H7 (cell line): ENCODE results near the gene CSF2. TPM values are rescaled to one million over a fixed set of nuclear protein-coding genes. Genes with fewer than 3 reads are reported as not detected.

ENCODE experiments used
- DNase-seq: peaks from one replicate; pipeline ENCODE4 v3.0.0; 2012
- H3K27me3 ChIP-seq: 2 replicates; pipeline ENCODE4 v1.6.0; 2011; ENCODE audit warnings: mild to moderate bottlenecking, low read length; ENCODE audit not compliant: control insufficient read depth, insufficient read depth
- H3K36me3 ChIP-seq: replicated peaks from 2 replicates; pipeline ENCODE4 v1.5.1; 2011; ENCODE audit warnings: low read length; ENCODE audit not compliant: control insufficient read depth, insufficient read depth
- H3K4me3 ChIP-seq: 2 replicates; pipeline ENCODE4 v1.5.1; 2011; ENCODE audit warnings: low read depth, mild to moderate bottlenecking, control low read depth, low read length, moderate library complexity; ENCODE audit not compliant: insufficient read depth
- total RNA-seq: library from RNA; depleted of rRNA; stranded (reverse); fragments of >200 nt; shearing (Covaris generic); gene quantifications from 2 replicates; pipeline ENCODE4 v1.2.3, GENCODE V29; 2014

CSF2 gene
- total RNA-seq, 1 experiment from 2014 or later, result not detected

DNA sequence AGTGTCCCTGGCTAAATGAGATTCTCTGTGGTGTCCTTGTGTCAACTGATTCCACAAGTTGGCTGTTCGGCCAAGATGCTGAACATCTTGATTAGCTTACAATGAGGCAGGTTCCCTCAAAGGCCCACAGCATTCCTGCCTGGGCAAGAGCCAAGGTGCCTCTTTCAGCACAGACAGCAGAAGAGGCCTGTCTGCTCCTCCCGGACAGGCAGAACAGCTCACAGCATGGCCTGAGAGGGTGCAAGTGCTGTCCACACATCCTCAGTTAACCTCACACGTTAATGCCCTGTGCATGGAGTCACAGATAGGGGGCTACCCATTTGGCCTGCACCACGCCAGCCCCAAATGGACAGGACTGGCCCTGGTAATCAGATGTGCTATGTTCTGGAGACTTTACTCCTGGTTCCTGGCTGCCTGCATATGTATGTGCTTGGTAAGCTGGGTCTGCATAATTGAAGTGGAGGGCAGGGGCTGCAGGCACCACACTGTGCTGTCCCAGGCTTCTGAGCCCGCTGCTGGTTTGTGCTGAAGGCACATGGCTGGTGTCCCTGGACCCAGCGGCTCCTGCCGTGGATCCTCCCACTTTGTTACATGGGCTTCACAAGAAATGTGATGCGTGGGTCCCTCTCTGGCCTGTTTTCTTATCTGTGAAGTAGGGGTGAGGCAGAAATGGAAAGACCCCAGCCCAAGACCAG is 8.9 kb downstream of the CSF2 start:
- no peak overlapping the region for H3K4me3 ChIP-seq
- no peak for DNase-seq
- H3K36me3 ChIP-seq, result no peaks in the 10 kb centered on the region
- H3K27me3 ChIP-seq, result no peaks in the 10 kb centered on the region

- DNase-seq, result no peak
- no peaks in the 10 kb centered on the region for H3K36me3 ChIP-seq
- no peak overlapping the region for H3K4me3 ChIP-seq
- H3K27me3 ChIP-seq, result no peaks in the 10 kb centered on the region
These were observed 9.6 kb downstream of the CSF2 start for GRCh38 chr5:132083071-132083678.

GRCh38 chr5:132085686-132086085 is 12.1 kb downstream of the CSF2 start:
- no peak for DNase-seq
- H3K4me3 ChIP-seq, result no peak overlapping the region
- no peaks in the 10 kb centered on the region for H3K27me3 ChIP-seq
- H3K36me3 ChIP-seq, result no peaks in the 10 kb centered on the region

GRCh38 chr5:132086277-132086794 is 12.7 kb downstream of the CSF2 start:
- Histone ChIP-seq H3K36me3 (no peaks in the 10 kb centered on the region), H3K4me3 (no peak overlapping the region), H3K27me3 (no peaks in the 10 kb centered on the region)
- no peak for DNase-seq

- no peak for DNase-seq
- H3K36me3 ChIP-seq, result no peaks in the 10 kb centered on the region
- no peak overlapping the region for H3K4me3 ChIP-seq
- no peaks in the 10 kb centered on the region for H3K27me3 ChIP-seq
These were observed 13.6 kb downstream of the CSF2 start for GRCh38 chr5:132087176-132087575.

DNA sequence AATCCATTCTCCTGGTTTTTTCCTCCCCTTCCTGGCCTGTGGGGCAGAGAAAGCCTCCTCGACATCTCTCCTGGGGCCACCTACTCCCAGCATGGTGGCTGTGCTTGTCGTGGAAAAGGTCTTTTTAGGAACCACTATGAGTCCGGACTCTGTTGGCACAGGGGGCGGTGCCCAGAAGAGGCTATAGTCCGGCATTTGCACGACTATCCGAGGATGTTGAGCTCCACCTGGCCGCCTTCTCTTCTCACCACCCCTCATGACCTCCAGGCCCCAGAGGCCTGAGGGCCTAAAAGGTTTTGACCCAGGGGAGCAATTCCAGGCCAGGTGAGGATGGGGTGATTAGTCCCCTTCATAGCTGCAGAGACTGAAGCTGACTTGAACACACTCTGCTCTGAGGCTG is 14.1 kb downstream of the CSF2 start:
- Histone ChIP-seq H3K27me3 (no peaks in the 10 kb centered on the region), H3K36me3 (no peaks in the 10 kb centered on the region), H3K4me3 (no peak overlapping the region)
- no peak for DNase-seq

DNA sequence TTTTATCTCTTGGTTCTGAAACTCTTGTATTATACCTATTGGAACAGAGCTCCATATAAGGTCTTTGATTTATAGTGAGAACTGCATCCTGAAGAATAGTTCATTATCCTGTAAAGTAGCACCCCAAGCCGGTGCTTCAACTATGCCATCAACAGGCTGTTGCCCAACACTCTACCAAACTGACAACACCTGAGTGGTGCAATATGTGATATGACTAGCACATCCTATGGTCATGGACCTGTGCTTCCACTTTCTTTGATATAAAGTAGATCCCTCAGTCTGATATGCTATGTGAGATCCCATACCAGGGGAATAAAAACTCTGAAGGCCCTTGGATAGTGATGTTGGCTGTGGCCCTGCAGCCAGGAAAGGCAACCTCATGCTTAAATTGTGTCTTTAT is 15.8 kb downstream of the CSF2 start:
- H3K4me3 ChIP-seq, result no peak overlapping the region
- DNase-seq, result no peak
- no peaks in the 10 kb centered on the region for H3K27me3 ChIP-seq

GRCh38 chr5:132090107-132090506 is 16.5 kb downstream of the CSF2 start:
- Histone ChIP-seq H3K27me3 (no peaks in the 10 kb centered on the region), H3K4me3 (no peak overlapping the region), H3K36me3 (no peaks in the 10 kb centered on the region)
- no peak for DNase-seq

More for the DNA sequence above, 15.8 kb downstream of the CSF2 start:
- no peaks in the 10 kb centered on the region for H3K36me3 ChIP-seq

- no peak overlapping the region for H3K4me3 ChIP-seq
- DNase-seq, result no peak
These were observed 19.7 kb downstream of the CSF2 start for GRCh38 chr5:132093271-132093670.

GRCh38 chr5:132094393-132095076 is 20.9 kb downstream of the CSF2 start:
- DNase-seq, result no peak
- Histone ChIP-seq H3K4me3 (no peak overlapping the region), H3K27me3 (no peaks in the 10 kb centered on the region), H3K36me3 (no peaks in the 10 kb centered on the region)

More at GRCh38 chr5:132093271-132093670, 19.7 kb downstream of the CSF2 start:
- H3K36me3 ChIP-seq, result no peaks in the 10 kb centered on the region
- H3K27me3 ChIP-seq, result no peaks in the 10 kb centered on the region

DNA sequence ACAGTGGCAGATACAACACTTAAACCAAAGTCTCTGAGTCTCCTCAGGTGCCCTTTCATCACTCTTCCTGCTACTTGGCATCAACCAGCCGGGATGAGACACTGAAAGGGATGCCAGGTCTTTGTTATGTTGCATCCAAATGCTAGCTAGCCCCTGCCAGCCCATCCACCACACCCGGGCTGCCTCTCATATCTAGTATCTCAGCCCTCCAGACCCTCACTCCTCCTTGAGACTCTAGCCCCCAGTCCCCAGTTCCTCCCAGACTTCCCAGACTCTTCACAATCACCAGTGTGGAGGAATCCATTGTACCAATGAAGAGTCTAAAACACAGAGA is 21.5 kb downstream of the CSF2 start:
- DNase-seq, result no peak

DNA sequence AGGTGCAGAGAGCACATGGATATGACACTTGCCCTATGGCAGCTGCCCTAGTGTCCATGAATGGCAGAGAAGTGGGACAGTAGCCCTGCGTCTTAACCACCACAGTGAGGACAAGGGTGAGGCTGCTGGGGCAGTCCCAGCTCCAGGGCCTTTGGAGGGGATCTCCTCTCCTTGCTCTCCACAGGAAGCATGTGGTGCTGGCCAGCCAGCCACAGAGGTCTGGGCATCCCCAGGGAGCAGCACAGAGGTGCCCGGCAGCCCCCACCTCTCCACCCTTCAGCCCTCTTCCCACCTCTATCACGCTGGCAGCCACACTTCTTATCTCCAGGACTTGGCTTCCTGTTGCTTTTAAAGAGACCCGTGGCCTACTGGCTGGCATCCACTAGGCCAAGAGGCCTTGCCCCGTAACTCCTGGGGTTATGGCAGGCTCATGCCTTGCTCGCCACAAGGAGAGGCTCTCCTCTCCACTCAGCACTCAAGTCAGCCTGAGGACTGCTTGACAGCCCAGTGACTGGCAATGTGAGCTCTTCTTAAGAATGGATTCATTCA is 21.9 kb downstream of the CSF2 start:
- Histone ChIP-seq H3K27me3 (no peaks in the 10 kb centered on the region), H3K36me3 (no peaks in the 10 kb centered on the region), H3K4me3 (no peak overlapping the region)
- no peak for DNase-seq

More for the DNA sequence above, 21.5 kb downstream of the CSF2 start:
- Histone ChIP-seq H3K36me3 (no peaks in the 10 kb centered on the region), H3K27me3 (no peaks in the 10 kb centered on the region), H3K4me3 (no peak overlapping the region)

GRCh38 chr5:132096904-132097303 is 23.3 kb downstream of the CSF2 start:
- DNase-seq, result no peak
- Histone ChIP-seq H3K27me3 (no peaks in the 10 kb centered on the region), H3K36me3 (no peaks in the 10 kb centered on the region), H3K4me3 (no peak overlapping the region)

GRCh38 chr5:132098151-132098594 is 24.6 kb downstream of the CSF2 start:
- Histone ChIP-seq H3K27me3 (no peaks in the 10 kb centered on the region), H3K4me3 (no peak overlapping the region), H3K36me3 (no peaks in the 10 kb centered on the region)
- no peak for DNase-seq

DNA sequence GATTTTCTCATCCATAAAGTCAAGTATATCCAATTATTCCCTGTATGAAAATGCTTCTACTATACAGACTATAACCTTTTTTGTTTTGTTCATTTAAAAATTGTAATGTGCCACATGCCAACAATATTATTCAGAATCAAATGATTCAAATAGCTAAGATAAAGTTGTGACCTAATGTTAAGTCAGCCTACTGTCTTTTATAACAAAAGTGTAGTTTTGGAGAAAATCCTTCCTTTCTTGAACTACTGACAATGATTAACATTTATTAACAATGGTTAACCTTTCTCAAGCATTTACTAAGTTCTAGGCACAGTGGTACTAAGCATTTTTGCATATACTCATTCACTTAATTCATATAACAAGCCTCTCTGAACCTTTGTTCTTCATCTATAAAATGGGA is 25.0 kb downstream of the CSF2 start:
- H3K4me3 ChIP-seq, result no peak overlapping the region
- no peaks in the 10 kb centered on the region for H3K27me3 ChIP-seq
- no peaks in the 10 kb centered on the region for H3K36me3 ChIP-seq
- DNase-seq, result no peak
